Activated CD4-positive, alpha-beta T cell treated with anti-CD3 and anti-CD28 coated beads, Interleukin-2, amount 50 U/mL, for 4 hours (primary cell): ENCODE data around the gene C10orf105.

Experiments used
- DNase-seq, 2 experiments: peaks; one replicate each; pipeline ENCODE4 v3.0.0-alpha.2; 2020

C10orf105 gene

DNA sequence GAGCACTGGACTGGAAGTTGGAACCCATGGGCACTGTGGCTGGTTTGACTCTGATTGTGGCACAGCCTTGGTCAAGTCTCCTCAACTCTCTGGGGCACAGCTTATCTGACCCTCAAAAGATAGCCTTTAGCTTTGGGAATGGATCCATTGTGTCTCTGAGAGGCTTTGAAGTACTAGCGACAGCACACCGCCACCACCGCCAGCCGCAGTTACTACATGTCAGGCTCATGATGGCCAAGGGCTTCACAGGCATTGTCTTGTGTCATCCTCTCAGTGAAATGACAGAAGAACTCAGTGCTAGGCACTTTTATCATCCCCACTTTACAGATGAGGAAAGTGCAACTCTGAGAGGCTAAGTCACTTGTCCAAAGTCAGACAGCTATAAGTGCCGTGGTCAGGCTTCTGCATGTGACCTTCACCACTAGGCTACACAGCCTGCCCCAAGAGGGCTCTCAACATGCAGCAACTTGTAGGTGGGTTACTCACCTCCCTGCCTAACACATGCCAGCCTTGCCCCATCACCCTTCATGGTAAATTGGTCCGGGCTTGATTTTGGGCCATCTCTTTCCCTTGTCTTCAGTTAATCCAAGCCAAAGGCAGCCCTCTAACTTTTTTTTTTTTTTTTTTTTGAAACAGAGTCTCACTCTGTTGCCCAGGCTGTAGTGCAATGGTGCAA, 44.1 kb downstream of the C10orf105 start:
- DNase-seq = no peak

DNA sequence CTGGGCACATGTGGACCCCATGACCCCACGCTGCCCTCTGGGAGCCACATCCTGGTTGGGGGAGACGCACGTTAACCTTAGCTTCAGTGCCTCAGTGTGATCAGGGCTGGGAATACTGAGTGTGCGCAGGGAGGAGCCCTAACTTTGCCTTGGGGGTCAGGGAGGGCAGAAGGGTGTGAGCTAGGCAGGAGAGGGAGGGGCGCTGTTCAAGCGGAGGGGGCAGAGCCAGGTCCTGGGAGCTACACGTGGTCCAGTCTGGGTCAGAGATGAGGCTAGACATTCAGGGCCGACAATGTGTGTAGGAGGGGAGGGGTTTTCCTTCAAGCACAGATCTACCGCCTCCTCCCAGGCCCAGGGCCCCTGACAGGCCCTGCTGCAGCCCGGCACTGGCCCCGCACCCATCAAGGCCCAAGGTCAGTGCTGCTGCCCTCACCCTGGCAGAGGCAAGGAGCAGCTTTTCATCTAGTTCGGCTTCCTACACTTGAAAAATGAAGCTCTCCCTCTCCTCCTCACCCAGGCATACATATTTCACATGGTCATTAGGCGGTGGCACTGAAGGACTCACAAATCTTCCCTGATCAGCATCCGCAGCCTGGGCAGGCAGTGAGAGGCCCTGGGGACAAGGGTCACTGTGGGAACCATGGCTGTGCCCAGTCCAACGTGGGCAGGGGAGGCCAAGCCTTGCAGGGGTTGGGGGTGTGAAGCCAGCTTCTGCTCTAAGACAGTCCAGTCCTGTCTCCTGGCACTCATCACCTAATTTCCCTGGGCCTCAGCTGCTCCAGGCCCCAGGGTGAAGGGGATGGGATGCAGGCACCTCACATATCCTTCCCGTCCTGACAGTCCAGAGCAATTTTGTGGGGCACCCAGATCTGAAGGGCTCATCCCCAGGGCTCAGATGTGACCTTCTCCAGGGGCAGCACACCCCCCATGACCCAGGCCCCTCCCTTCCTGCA, 47.3 kb downstream of the C10orf105 start:
- no peak for DNase-seq

DNA sequence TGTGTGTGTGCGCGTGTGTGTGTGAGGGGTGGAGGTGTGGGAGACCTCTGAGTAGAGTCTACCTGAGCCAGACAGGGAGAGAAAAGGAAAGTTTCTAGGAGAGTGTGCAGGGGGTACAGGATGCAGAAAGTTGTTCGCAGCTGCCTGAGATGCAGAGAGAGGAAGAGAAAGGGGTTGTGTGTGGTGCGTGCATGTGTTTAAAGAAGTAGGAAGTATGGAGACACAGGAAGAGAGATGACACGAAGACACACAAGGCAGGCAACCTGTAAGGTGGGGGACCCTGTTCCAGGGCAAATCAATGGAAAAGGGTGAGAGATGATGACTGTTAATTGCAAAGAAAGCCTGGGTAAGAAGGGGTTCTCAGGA, 52.2 kb downstream of the C10orf105 start:
- no peak for DNase-seq

DNA sequence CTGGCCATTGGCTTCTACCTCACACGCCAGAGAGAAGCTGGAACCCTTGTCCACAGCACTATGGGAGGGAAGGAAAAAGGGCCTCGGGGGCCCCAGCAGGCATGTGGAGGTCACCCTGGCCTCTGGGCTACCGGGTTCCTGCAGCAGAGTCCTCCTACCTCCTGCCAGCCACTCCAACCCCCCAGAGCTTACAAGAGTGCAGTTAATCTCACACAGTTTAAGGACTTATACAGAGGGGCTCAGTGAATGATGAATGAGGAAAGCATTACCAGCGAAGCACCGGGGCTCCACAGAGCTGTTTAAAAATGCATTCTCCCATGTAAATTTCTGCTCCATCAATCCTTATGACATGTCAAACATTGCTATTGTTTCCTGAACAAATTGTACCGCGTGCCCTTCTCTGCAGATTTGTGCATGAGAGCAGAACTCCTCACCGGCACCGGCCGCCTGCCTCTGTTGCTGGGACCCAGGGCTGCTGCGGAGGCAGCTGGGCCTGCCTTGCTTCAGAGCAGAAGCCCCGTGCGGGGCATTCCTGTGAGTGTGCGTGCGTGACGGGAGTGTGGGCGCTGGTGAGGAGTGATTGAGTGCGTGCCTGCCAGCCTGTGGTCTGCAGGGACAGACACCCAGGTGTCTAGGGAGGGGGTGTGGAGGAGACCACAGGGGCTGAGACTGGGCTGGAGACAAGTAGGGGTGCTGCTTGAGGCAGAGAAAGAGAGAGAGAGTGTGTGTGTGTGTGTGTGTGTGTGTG, 52.8 kb downstream of the C10orf105 start:
- DNase-seq = no peak

DNA sequence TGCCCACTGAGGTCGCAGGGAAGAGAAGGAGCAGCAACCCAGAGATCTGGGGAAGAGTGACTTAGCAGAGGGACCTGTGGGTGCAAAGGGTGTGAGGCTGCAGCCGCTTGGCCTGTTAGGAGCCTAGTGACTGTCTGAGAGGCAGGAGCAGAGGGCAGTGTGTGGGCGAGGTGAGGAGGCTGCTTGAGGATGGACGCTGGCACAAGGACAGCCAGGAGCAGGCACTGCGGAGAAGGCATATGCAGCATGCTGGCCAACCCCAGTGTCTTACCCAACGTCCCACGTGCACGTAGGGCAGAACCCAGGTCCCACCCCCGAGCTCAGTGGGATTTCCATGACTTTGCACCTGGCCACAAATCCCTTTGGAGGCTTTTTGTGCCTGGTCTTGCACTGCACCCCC, 54.1 kb downstream of the C10orf105 start:
- no peak for DNase-seq

DNA sequence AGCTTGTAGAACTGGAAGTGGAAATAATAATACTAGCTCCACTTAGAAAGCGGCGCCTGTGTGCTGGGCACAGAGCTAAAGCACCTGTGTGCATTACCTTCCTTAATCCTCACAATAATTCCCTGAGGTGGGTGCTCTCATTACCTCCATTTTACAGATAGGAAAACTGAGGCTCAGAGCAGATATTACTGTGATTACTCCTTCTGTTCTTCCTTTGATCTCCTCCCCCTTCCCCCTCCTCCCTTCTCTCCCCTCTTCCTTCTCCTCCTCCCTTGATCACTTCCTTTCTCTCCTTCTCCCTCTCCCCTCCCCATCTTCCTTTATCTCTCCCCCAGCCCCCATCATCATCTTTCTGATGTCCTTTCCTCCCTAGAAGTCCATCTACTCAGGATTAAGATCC, 55.0 kb downstream of the C10orf105 start:
- DNase-seq = no peak

DNA sequence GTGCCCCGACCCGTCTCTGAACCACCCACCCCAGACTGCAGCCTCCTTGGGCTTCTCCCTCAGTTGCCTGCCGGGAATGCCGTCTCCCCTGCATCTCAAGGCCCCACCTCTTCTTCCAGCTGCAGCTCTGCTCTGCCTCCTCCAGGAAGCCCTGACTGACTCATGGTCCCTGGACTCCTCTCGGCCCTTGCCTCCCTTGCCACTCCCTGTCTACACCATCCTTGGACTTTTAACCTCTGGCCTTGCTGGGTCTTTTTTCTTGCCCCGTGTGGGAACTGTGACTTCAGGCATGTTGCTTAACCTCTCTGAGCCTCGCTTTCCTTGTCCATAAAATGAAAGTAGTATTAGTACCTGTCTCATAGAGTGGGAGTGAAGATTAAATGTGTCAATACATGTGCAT, 56.3 kb downstream of the C10orf105 start:
- no peak for DNase-seq

DNA sequence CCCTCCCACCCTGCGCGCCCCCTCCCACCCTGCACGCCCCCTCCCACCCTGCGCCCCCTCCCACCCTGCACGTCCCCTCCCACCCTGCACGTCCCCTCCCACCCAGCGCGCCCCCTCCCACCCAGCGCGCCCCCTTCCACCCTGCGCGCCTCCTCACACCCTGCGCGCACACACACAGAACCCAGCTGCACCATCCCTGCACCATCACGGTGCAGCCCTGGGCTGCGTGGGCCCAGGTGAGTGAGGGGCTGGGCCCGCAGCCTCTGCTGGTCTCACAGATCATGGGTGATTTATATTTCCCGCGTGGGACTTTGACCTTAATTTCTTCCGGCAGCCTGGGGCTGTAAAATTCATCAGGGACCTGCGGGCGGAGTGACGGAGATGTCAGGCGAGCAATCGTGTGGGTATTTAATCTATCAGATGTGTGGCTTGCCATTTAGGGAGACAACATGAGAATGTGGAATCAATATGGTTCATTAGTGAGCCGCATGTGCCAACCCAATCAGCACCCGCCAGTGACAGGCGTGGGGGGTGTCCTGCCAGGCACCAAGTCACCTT, 57.7 kb downstream of the C10orf105 start:
- DNase-seq = no peak
